Hepatocyte (in vitro differentiated cells): Measurements from ENCODE around the gene TINCR. TPM values are rescaled to one million over a fixed set of nuclear protein-coding genes. Genes with fewer than 3 reads are reported as not detected.
"Not testable (repeated sequence)": the region's sequence is repeated elsewhere in the genome, so short reads cannot be mapped to it uniquely, and the experiment has no call there.

Experiments
- DNase-seq: peaks from one replicate; pipeline ENCODE4 v3.0.0-alpha.2; 2016; ENCODE audit warnings: low spot score
- H2AFZ ChIP-seq: fragments of 200-600 bp; sonication (generic); 2 replicates; pipeline ENCODE4 v1.6.0; 2016; ENCODE audit warnings: antibody characterized with exemption, mild to moderate bottlenecking
- H3K27ac ChIP-seq: fragments of 200-600 bp; sonication (generic); 2 replicates; pipeline ENCODE4 v1.5.1; 2016; ENCODE audit warnings: mild to moderate bottlenecking
- H3K27me3 ChIP-seq: fragments of 200-600 bp; sonication (generic); 2 replicates; pipeline ENCODE4 v1.6.1; 2016
- H3K36me3 ChIP-seq: fragments of 200-600 bp; sonication (generic); replicated peaks from 2 replicates; pipeline ENCODE4 v1.5.1; 2016; ENCODE audit warnings: low read depth; ENCODE audit not compliant: insufficient read depth
- H3K4me1 ChIP-seq: fragments of 200-600 bp; sonication (generic); 2 replicates; pipeline ENCODE4 v1.5.1; 2016; ENCODE audit warnings: mild to moderate bottlenecking, moderate library complexity; ENCODE audit not compliant: insufficient read depth
- H3K4me2 ChIP-seq: fragments of 200-600 bp; sonication (generic); 2 replicates; pipeline ENCODE4 v1.6.0; 2016
- H3K4me3 ChIP-seq: fragments of 200-600 bp; sonication (generic); 2 replicates; pipeline ENCODE4 v1.5.1; 2016; ENCODE audit warnings: mild to moderate bottlenecking
- H3K79me2 ChIP-seq: fragments of 200-600 bp; sonication (generic); 2 replicates; pipeline ENCODE4 v1.6.0; 2017; ENCODE audit warnings: mild to moderate bottlenecking
- H3K9me2 ChIP-seq: fragments of 200-600 bp; sonication (generic); replicated peaks from 2 replicates; pipeline ENCODE4 v1.6.0; 2017; ENCODE audit warnings: mild to moderate bottlenecking; ENCODE audit not compliant: insufficient read depth
- H3K9me3 ChIP-seq: fragments of 200-600 bp; sonication (generic); 2 replicates; pipeline ENCODE4 v1.5.1; 2016; ENCODE audit warnings: low read depth, mild to moderate bottlenecking
- H4K20me1 ChIP-seq: fragments of 200-600 bp; sonication (generic); 2 replicates; pipeline ENCODE4 v1.6.0; 2016; ENCODE audit warnings: mild to moderate bottlenecking; ENCODE audit not compliant: insufficient read depth, poor library complexity, severe bottlenecking
- CTCF ChIP-seq: fragments of 200-600 bp; sonication (generic); IDR thresholded peaks from 2 replicates; pipeline ENCODE4 v1.5.1; 2016; ENCODE audit warnings: antibody characterized with exemption, mild to moderate bottlenecking; ENCODE audit not compliant: poor library complexity
- EZH2 ChIP-seq: fragments of 200-600 bp; sonication (generic); IDR thresholded peaks from 2 replicates; pipeline ENCODE4 v1.6.1; 2016; ENCODE audit warnings: antibody characterized with exemption, mild to moderate bottlenecking, borderline replicate concordance
- EZH2phosphoT487 ChIP-seq: fragments of 200-600 bp; sonication (generic); IDR thresholded peaks from one replicate; pipeline ENCODE4 v1.6.1; 2018; ENCODE audit warnings: antibody characterized with exemption, mild to moderate bottlenecking, low read depth, moderate library complexity; ENCODE audit not compliant: unreplicated experiment, severe bottlenecking
- WGBS: methylation state at CpG from one replicate; pipeline ENCODE4 v1.1.6; 2016; ENCODE audit warnings: low lambda C conversion rate; ENCODE audit errors: missing lambda C conversion rate; 5-methylcytosine and 5-hydroxymethylcytosine counted together
- polyA plus RNA-seq: library from polyadenylated mRNA; unstranded; fragments of >200 nt; fragmentation: Nextera tagmentation; extraction: Ambion mirVana; gene quantifications from 2 replicates; pipeline ENCODE4 v1.2.1, GENCODE V29; 2016
- total RNA-seq: library from RNA; depleted of rRNA; stranded (reverse); fragments of >200 nt; gene quantifications from 2 replicates; pipeline ENCODE4 v1.2.3, GENCODE V29; 2014

TINCR gene
- total and polyA plus RNA-seq, 2 experiments from 2014 or later, result 1.8 to 2.4 TPM

- H3K79me2 ChIP-seq, result no peaks in the 10 kb centered on the region
Measured at GRCh38 chr19:5540208-5540607, 27.5 kb downstream of the TINCR start.

GRCh38 chr19:5537870-5538269, 29.9 kb downstream of the TINCR start:
- Histone ChIP-seq H3K27me3 (no peaks in the 10 kb centered on the region), H3K9me2 (no peaks in the 10 kb centered on the region), H3K27ac (no peak overlapping the region), H3K79me2 (no peaks in the 10 kb centered on the region), H4K20me1 (no peaks in the 10 kb centered on the region), H2AFZ (no peak overlapping the region), H3K36me3 (no peaks in the 10 kb centered on the region), H3K9me3 (no peaks in the 10 kb centered on the region), H3K4me3 (no peak overlapping the region), H3K4me2 (no peak overlapping the region), H3K4me1 (peaks cover 8% of the 10 kb centered on the region)
- DNase-seq, result no peak
- TF ChIP-seq EZH2phosphoT487 (no peak), EZH2 (no peak), CTCF (no peak)
- WGBS, result 94% methylated on average over 12 of the region's 12 CpGs

More at GRCh38 chr19:5540208-5540607, 27.5 kb downstream of the TINCR start:
- no peak overlapping the region for H3K4me3 ChIP-seq
- H3K9me2 ChIP-seq, result no peaks in the 10 kb centered on the region
- no peak overlapping the region for H3K27ac ChIP-seq
- no peaks in the 10 kb centered on the region for H4K20me1 ChIP-seq
- no peaks in the 10 kb centered on the region for H3K27me3 ChIP-seq
- H2AFZ ChIP-seq, result no peak overlapping the region
- DNase-seq, result no peak
- TF ChIP-seq CTCF (no peak), EZH2 (no peak), EZH2phosphoT487 (no peak)
- H3K4me1 ChIP-seq, result peaks cover 8% of the 10 kb centered on the region
- H3K36me3 ChIP-seq, result no peaks in the 10 kb centered on the region
- H3K4me2 ChIP-seq, result no peak overlapping the region
- H3K9me3 ChIP-seq, result no peaks in the 10 kb centered on the region
- WGBS, result 88% methylated on average over 10 of the region's 10 CpGs

- H3K9me2 ChIP-seq, H3K4me1 ChIP-seq, H3K27ac ChIP-seq, H3K4me3 ChIP-seq, H3K27me3 ChIP-seq, H3K36me3 ChIP-seq, H2AFZ ChIP-seq, H3K79me2 ChIP-seq, H3K9me3 ChIP-seq, H4K20me1 ChIP-seq: not testable (repeated sequence)
- H3K4me2 ChIP-seq, result peak overlapping the region; percentile 67
- DNase-seq, result peak; percentile 40
- WGBS, result 54% methylated on average over 12 of the region's 12 CpGs
Measured at GRCh38 chr19:5536982-5537579, 30.7 kb downstream of the TINCR start.

GRCh38 chr19:5536337-5536894, 31.3 kb downstream of the TINCR start:
- H2AFZ ChIP-seq, result no peak overlapping the region
- no peaks in the 10 kb centered on the region for H3K9me3 ChIP-seq
- no peaks in the 10 kb centered on the region for H3K9me2 ChIP-seq
- TF ChIP-seq EZH2phosphoT487, result no peak
- TF ChIP-seq EZH2, result no peak
- no peak for TF ChIP-seq CTCF
- H3K79me2 ChIP-seq, result no peaks in the 10 kb centered on the region
- H3K27ac ChIP-seq, result no peak overlapping the region
- no peak overlapping the region for H3K4me3 ChIP-seq
- no peaks in the 10 kb centered on the region for H3K27me3 ChIP-seq
- no peaks in the 10 kb centered on the region for H3K36me3 ChIP-seq
- H3K4me2 ChIP-seq, result peak overlapping the region; percentile 67
- H4K20me1 ChIP-seq, result no peaks in the 10 kb centered on the region
- DNase-seq, result peak; percentile 88
- H3K4me1 ChIP-seq, result peaks cover 8% of the 10 kb centered on the region
- WGBS, result 5% methylated on average over 27 of the region's 38 CpGs
